ENCODE measurements around the gene ITPR1.

Gene ITPR1

GRCh38 chr3:4549896-4550295 is 56.7 kb downstream of the ITPR1 start:
- ChIA-PET CTCF (no interaction called here), POLR2A (no interaction called here)
- no peak for DNase-seq (ENCODE audit: extremely low spot score)
- TF ChIP-seq ZNF384 (IDR thresholded peaks at IDR 0.05) (no peak), SUZ12 (IDR thresholded peaks at IDR 0.05) (no peak), LEF1 (IDR thresholded peaks at IDR 0.05; ENCODE audit: borderline replicate concordance) (no peak), FOXM1 (IDR thresholded peaks at IDR 0.05; ENCODE audit: borderline replicate concordance) (no peak), ARNT (IDR thresholded peaks at IDR 0.05) (no peak), FOXA1 (IDR thresholded peaks at IDR 0.05) (no peak), FOXK2 (IDR thresholded peaks at IDR 0.05) (no peak), NFRKB (IDR thresholded peaks at IDR 0.05) (no peak), L3MBTL2 (conservative IDR thresholded peaks at IDR 0.05) (no peak), PKNOX1 (IDR thresholded peaks at IDR 0.05) (no peak), ELF4 (IDR thresholded peaks at IDR 0.05) (no peak), SP1 (IDR thresholded peaks at IDR 0.05) (no peak), HDGF (IDR thresholded peaks at IDR 0.05; ENCODE audit: borderline replicate concordance) (no peak), TARDBP (IDR thresholded peaks at IDR 0.05) (no peak), BHLHE40 (IDR thresholded peaks at IDR 0.05; ENCODE audit: borderline replicate concordance) (no peak), CTBP1 (IDR thresholded peaks at IDR 0.05; ENCODE audit: borderline replicate concordance) (no peak)

GRCh38 chr3:4551051-4551711 is 58.0 kb downstream of the ITPR1 start:
- TF ChIP-seq ZNF384 (IDR thresholded peaks at IDR 0.05) (no peak), BHLHE40 (IDR thresholded peaks at IDR 0.05; ENCODE audit: borderline replicate concordance) (no peak), LEF1 (IDR thresholded peaks at IDR 0.05; ENCODE audit: borderline replicate concordance) (no peak), FOXK2 (IDR thresholded peaks at IDR 0.05) (no peak), SUZ12 (IDR thresholded peaks at IDR 0.05) (no peak), FOXA1 (IDR thresholded peaks at IDR 0.05) (no peak), L3MBTL2 (conservative IDR thresholded peaks at IDR 0.05) (no peak), SP1 (IDR thresholded peaks at IDR 0.05) (no peak), ELF4 (IDR thresholded peaks at IDR 0.05) (no peak), FOXM1 (IDR thresholded peaks at IDR 0.05; ENCODE audit: borderline replicate concordance) (no peak), HDGF (IDR thresholded peaks at IDR 0.05; ENCODE audit: borderline replicate concordance) (no peak), ARNT (IDR thresholded peaks at IDR 0.05) (no peak)
- POLR2A ChIA-PET: interaction anchor here (2.1 kb wide), 1 partner anchor 57 kb away, joined by 10 read pairs; the partner anchor contains the start of gene ITPR1
- CTCF ChIA-PET: interaction anchor here (1.0 kb wide), 1 partner anchor 9 kb away, joined by 3 read pairs; no protein-coding TSS in a partner anchor
- DNase-seq (ENCODE audit: extremely low spot score): no peak

GRCh38 chr3:4551794-4552442 is 58.8 kb downstream of the ITPR1 start:
- ChIA-PET POLR2A (interaction anchor here (2.1 kb wide), 1 partner anchor 58 kb away, joined by 10 read pairs; the partner anchor contains the start of gene ITPR1), CTCF (no interaction called here)
- TF ChIP-seq TARDBP (IDR thresholded peaks at IDR 0.05): no peak
- TF ChIP-seq FOXM1 (IDR thresholded peaks at IDR 0.05; ENCODE audit: borderline replicate concordance): no peak
- no peak for TF ChIP-seq CTBP1 (IDR thresholded peaks at IDR 0.05; ENCODE audit: borderline replicate concordance)
- no peak for TF ChIP-seq L3MBTL2 (conservative IDR thresholded peaks at IDR 0.05)
- no peak for TF ChIP-seq NFRKB (IDR thresholded peaks at IDR 0.05)
- TF ChIP-seq ELF4 (IDR thresholded peaks at IDR 0.05): no peak
- no peak for TF ChIP-seq ARNT (IDR thresholded peaks at IDR 0.05)
- DNase-seq (ENCODE audit: extremely low spot score): no peak

GRCh38 chr3:4552811-4553210 is 59.7 kb downstream of the ITPR1 start:
- ChIA-PET CTCF (no interaction called here), POLR2A (no interaction called here)
- DNase-seq (ENCODE audit: extremely low spot score): no peak
- TF ChIP-seq CTBP1 (IDR thresholded peaks at IDR 0.05; ENCODE audit: borderline replicate concordance) (no peak), SP1 (IDR thresholded peaks at IDR 0.05) (no peak), BHLHE40 (IDR thresholded peaks at IDR 0.05; ENCODE audit: borderline replicate concordance) (no peak), LEF1 (IDR thresholded peaks at IDR 0.05; ENCODE audit: borderline replicate concordance) (no peak), FOXA1 (IDR thresholded peaks at IDR 0.05) (no peak), PKNOX1 (IDR thresholded peaks at IDR 0.05) (no peak), FOXM1 (IDR thresholded peaks at IDR 0.05; ENCODE audit: borderline replicate concordance) (no peak), NFRKB (IDR thresholded peaks at IDR 0.05) (no peak), ZNF384 (IDR thresholded peaks at IDR 0.05) (no peak), L3MBTL2 (conservative IDR thresholded peaks at IDR 0.05) (no peak), SUZ12 (IDR thresholded peaks at IDR 0.05) (no peak), ELF4 (IDR thresholded peaks at IDR 0.05) (no peak), ARNT (IDR thresholded peaks at IDR 0.05) (no peak), TARDBP (IDR thresholded peaks at IDR 0.05) (no peak), FOXK2 (IDR thresholded peaks at IDR 0.05) (no peak), HDGF (IDR thresholded peaks at IDR 0.05; ENCODE audit: borderline replicate concordance) (no peak)

- TF ChIP-seq FOXK2 (IDR thresholded peaks at IDR 0.05) (no peak), ELF4 (IDR thresholded peaks at IDR 0.05) (no peak), SP1 (IDR thresholded peaks at IDR 0.05) (no peak), CTBP1 (IDR thresholded peaks at IDR 0.05; ENCODE audit: borderline replicate concordance) (no peak), ARNT (IDR thresholded peaks at IDR 0.05) (no peak), HDGF (IDR thresholded peaks at IDR 0.05; ENCODE audit: borderline replicate concordance) (no peak), NFRKB (IDR thresholded peaks at IDR 0.05) (no peak), SUZ12 (IDR thresholded peaks at IDR 0.05) (no peak), L3MBTL2 (conservative IDR thresholded peaks at IDR 0.05) (no peak)
- ChIA-PET CTCF (no interaction called here), POLR2A (no interaction called here)
- no peak for DNase-seq (ENCODE audit: extremely low spot score)
Observed at GRCh38 chr3:4561661-4562060, 68.5 kb downstream of the ITPR1 start.

- ChIA-PET POLR2A (interaction anchor here (0.9 to 1.6 kb wide), 2 partner anchors 68 to 70 kb away, joined by 3 to 7 read pairs; partner anchors contain the start of gene ITPR1), CTCF (interaction anchor here (0.7 kb wide), 1 partner anchor 44 kb away, joined by 3 read pairs; no protein-coding TSS in a partner anchor)
- no peak for DNase-seq (ENCODE audit: extremely low spot score)
- no peak for TF ChIP-seq NFRKB (IDR thresholded peaks at IDR 0.05)
- no peak for TF ChIP-seq PKNOX1 (IDR thresholded peaks at IDR 0.05)
- TF ChIP-seq CTBP1 (IDR thresholded peaks at IDR 0.05; ENCODE audit: borderline replicate concordance): no peak
- no peak for TF ChIP-seq SP1 (IDR thresholded peaks at IDR 0.05)
- TF ChIP-seq FOXK2 (IDR thresholded peaks at IDR 0.05): no peak
- TF ChIP-seq ARNT (IDR thresholded peaks at IDR 0.05): no peak
- no peak for TF ChIP-seq ZNF384 (IDR thresholded peaks at IDR 0.05)
- TF ChIP-seq TARDBP (IDR thresholded peaks at IDR 0.05): no peak
- no peak for TF ChIP-seq FOXM1 (IDR thresholded peaks at IDR 0.05; ENCODE audit: borderline replicate concordance)
- no peak for TF ChIP-seq ELF4 (IDR thresholded peaks at IDR 0.05)
- TF ChIP-seq SUZ12 (IDR thresholded peaks at IDR 0.05): no peak
Observed at GRCh38 chr3:4562595-4562994, 69.4 kb downstream of the ITPR1 start.

All from HEK293T (cell line).